ENCODE measurements around the gene ELAVL4. TPM values are rescaled to one million over a fixed set of nuclear protein-coding genes. Genes with fewer than 3 reads are reported as not detected.

ELAVL4 gene
- total and polyA plus RNA-seq, 2 donors (not counting 3 experiments of a cell fraction or from before 2014, with no cell fraction given) = not detected

GRCh38 chr1:50106095-50106761, 2.5 kb upstream of the ELAVL4 start:
- Histone ChIP-seq H3K9me1 (replicated peaks; ENCODE audit: control insufficient read depth, extremely low read depth, insufficient read depth, low read length) (no peaks in the 10 kb centered on the region), H3K4me1 (ENCODE audit: control insufficient read depth, extremely low read depth, insufficient read depth, low read length) (no peaks in the 10 kb centered on the region), H3K4me2 (ENCODE audit: insufficient read depth, low read length) (no peak overlapping the region), H3K27ac (ENCODE audit: insufficient read depth, low read depth, low read length) (no peak overlapping the region), H3K27me3 (ENCODE audit: control insufficient read depth in 2 of 2, insufficient read depth in 2 of 2, low read length in 2 of 2) (no peaks in the 10 kb centered on the region), H4K20me1 (replicated peaks; ENCODE audit: control insufficient read depth, extremely low read depth, insufficient read depth, low read length) (no peaks in the 10 kb centered on the region), H3K36me3 (ENCODE audit: control insufficient read depth in 2 of 2, extremely low read depth in 1 of 2, insufficient read depth in 2 of 2, low read length in 2 of 2) (no peaks in the 10 kb centered on the region), H3K79me2 (ENCODE audit: control insufficient read depth, insufficient read depth, low read length) (no peaks in the 10 kb centered on the region), H3K4me3 (replicated peaks in 1 of 3; ENCODE audit: insufficient read depth in 1 of 3, low read depth in 1 of 3, low read length in 3 of 3) (no peak overlapping the region), H3K9me3 (replicated peaks; ENCODE audit: control insufficient read depth, insufficient read depth, low read length) (no peaks in the 10 kb centered on the region), H3K9ac (replicated peaks; ENCODE audit: extremely low read depth, insufficient read depth, low read length) (no peak overlapping the region), H2AFZ (ENCODE audit: low read depth, low read length) (no peak overlapping the region)
- FAIRE-seq (no peak), DNase-seq (ENCODE audit: low read depth, low spot score) (no peak)
- dilution Hi-C loops (cut with MboI; ENCODE audit: extremely low pct_ligation_motif_present, low sequenced_read_pairs) = no loop called here
- TF ChIP-seq FOS (IDR thresholded peaks at IDR 0.05; ENCODE audit: borderline replicate concordance, insufficient read depth, low read length) = no peak
- no peak for TF ChIP-seq GATA2 (IDR thresholded peaks at IDR 0.05; ENCODE audit: insufficient read depth, insufficient read length, low read depth, low read length)
- no peak for TF ChIP-seq POLR2A (IDR thresholded peaks at IDR 0.05; ENCODE audit: low read depth, low read length)
- no peak for TF ChIP-seq EZH2 (IDR thresholded peaks at IDR 0.05; ENCODE audit: borderline replicate concordance, low read depth, low read length, severe bottlenecking)
- no peak for TF ChIP-seq JUN (IDR thresholded peaks at IDR 0.05; ENCODE audit: borderline replicate concordance, insufficient read depth, insufficient read length, low read depth)
- TF ChIP-seq, protein P1, sequence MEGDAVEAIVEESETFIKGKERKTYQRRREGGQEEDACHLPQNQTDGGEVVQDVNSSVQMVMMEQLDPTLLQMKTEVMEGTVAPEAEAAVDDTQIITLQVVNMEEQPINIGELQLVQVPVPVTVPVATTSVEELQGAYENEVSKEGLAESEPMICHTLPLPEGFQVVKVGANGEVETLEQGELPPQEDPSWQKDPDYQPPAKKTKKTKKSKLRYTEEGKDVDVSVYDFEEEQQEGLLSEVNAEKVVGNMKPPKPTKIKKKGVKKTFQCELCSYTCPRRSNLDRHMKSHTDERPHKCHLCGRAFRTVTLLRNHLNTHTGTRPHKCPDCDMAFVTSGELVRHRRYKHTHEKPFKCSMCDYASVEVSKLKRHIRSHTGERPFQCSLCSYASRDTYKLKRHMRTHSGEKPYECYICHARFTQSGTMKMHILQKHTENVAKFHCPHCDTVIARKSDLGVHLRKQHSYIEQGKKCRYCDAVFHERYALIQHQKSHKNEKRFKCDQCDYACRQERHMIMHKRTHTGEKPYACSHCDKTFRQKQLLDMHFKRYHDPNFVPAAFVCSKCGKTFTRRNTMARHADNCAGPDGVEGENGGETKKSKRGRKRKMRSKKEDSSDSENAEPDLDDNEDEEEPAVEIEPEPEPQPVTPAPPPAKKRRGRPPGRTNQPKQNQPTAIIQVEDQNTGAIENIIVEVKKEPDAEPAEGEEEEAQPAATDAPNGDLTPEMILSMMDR (IDR thresholded peaks at IDR 0.05; ENCODE audit: extremely low read depth in 1 of 2, insufficient read depth in 1 of 2, low read depth in 1 of 2, low read length in 2 of 2) = no peak
- TF ChIP-seq MAX (IDR thresholded peaks at IDR 0.05; ENCODE audit: insufficient read depth, insufficient read length) = no peak
- TF ChIP-seq POLR2AphosphoS5 (IDR thresholded peaks at IDR 0.05; ENCODE audit: insufficient read depth, low read depth, low read length) = no peak
- no peak for TF ChIP-seq MYC (IDR thresholded peaks at IDR 0.05; ENCODE audit: low read depth, low read length)
- POLR2A ChIA-PET = no interaction called here
- no TSS peak for BruUV-seq (replicated peaks)
- CTCF ChIA-PET = no interaction called here
- intact Hi-C loops (cut with micrococcal nuclease) = no loop called here
